Cerebellar nuclear complex (tissue), 1 donor: ENCODE results near the gene PNPLA7.
A peak's percentile ranks its signal among the peaks of the same experiment; 100 is the strongest.

ENCODE experiments used
- DNase-seq, 2 experiments: peaks; one replicate each; lab custom pipeline; 2025; lab: John Stamatoyannopoulos, UW

PNPLA7 gene

DNA sequence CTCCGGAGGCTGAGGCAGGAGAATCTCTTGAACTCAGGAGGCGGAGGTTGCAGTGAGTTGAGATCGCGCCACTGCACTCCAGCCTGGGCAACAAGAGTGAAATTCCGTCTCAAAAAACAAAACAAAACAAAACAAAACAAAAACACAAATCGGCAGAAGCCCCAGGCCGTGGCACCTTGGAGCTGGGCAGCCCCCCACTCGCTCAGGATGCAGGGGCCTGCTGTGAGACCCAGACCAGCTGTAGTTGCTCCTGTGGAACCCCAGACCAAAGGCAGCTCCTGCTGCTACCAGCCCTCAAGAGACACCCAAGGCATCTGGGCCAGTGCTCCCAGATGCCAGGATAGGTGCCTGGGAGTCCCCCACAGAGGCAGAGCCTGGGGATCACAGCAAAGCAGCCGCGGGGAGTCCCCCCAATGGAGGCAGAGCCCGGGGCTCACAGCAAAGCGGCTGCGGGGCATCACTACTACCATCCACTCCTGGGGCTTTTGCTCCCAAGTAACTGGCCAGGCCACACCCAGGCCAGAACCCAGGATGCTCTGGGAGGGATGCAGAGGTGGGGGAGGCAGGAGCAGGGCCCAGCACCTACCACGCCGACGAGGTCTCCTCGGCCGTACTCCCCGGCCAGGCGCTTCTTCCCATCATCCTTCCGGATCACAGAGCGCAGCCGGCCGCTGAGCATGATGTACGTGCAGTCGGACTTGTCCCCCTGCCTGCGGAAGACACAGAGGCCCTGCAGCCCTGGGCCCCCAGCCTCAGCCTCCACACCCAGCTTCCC, 53.4 kb downstream of the PNPLA7 start:
- DNase-seq: no peak

DNA sequence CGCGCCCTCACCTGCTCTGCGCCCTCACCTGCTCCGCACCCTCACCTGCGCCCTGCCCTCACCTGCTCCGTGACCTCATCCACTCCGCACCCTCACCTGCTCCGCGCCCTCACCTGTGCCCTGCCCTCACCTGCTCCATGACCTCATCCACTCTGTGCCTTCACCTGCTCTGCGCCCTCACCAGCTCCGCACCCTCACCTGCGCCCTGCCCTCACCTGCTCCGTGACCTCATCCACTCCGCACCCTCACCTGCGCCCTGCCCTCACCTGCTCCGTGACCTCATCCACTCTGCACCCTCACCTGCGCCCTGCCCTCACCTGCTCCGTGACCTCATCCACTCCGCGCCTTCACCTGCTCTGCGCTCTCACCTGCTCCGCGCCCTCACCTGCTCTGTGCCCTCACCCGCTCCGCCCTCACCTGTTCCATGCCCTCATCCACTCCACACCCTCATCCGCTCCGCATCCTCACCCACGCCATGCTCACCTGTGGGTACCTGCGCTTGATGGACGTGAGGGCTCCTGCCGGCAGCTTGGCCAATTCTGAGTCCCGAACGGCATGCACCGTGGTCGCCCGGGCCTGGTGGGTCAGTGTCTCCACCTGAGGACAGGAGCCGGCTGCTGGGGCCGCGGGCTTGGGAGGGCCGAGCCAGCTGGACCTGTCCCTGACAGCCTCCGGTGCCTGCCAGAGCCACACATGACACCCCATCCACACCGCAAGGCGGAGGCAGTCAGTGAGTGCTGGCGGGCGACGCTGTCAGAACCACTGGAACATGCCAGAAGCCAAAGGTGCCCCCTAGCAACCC, 55.5 kb downstream of the PNPLA7 start:
- DNase-seq: no peak

DNA sequence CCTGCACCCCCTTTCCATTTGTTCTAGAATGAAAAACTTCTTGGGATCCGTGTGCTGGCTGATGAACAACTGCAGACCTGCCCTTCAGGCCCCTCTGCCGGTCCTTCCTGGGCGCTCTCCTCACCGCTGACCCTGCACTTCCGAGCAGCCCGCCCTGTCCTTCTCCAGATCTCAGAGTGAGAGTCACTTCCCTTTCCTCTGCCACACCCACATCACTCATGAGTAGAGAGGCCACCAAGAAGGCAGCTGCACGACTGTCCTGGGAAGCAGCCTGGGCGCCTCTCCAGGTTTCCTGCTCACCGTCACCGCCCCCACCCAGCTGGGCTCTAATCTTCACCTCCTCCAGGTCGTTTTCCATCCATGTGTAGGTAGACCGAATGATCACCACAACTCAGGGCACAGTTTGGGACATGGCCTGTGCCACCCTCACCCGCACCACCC, 56.1 kb downstream of the PNPLA7 start:
- DNase-seq: no peak

DNA sequence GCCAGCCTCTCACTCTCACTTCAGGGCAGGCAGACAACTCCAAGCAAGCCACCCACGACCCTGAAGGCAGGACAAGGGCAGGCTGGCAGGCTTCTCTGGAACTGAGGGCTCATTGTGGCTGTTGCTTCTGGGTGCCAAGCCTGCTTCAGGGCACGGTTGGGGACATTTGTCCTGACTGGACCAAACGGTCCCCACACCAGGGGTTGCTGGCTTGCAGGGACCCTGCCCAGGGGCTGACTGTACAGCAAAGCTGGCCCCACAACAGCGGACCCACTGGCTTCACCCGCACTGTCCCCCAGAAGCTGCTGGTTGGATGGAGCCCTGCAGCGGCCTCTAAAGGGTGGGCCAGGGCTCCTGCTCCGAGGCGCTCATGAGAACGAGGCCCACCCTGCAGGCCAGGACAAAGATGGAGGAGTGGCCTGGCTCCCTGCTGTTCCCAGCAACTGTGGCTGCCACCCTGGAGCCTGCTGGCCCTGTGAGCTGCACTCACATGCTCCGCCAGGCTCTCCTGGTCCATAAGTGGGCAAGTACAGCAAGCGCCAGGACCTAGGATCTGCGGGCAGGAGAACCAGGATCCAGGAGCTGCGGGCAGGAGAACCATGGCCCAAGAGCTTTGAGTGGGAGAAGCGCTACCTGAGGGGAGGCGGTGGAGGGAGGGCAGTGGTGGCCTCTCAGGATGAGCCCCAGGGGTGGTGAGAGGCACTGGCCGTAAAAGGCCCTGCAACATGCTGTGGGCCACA, 56.7 kb downstream of the PNPLA7 start:
- no peak for DNase-seq

DNA sequence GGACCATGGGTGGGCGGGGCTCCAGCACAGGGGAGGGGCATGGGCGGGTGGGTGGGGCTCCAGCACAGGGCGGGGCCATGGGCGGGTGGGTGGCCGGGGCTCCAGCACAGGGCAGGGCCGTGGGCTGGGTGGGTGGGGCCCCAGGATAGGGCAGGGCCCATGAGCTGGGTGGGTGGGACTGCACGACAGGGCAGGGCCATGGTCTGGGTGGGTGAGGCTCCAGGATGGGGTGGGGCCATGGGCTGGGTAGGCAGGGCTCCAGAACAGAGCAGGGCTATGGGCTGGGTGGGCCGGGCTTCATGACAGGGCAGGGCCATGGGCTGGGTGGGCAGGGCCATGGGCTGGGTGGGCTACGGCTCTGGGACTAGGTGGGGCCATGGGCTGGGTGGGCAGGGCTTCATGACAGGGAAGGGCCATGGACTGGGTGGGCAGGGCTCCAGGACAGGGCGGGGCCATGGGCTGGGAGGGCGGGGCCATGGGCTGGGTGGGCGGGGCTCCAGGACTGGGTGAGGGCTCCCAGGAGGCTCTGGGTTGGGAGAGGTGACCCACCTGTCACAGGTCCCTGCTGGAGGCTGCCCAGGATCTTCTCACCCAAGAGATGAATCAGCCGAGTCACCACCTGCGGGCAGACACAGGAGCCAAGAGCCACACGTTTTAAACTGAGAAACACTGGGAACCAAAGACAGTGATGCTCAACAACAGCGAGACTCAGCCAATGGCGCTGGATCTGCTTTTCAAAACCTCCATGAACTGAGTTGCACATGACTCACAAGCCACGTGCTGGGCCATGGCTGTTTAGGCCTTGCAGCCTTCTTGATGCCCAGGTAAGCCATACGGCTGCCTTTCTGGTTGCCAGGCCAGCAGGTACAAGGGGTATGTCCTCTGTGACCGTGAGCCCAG, 57.5 kb downstream of the PNPLA7 start:
- DNase-seq: no peak

DNA sequence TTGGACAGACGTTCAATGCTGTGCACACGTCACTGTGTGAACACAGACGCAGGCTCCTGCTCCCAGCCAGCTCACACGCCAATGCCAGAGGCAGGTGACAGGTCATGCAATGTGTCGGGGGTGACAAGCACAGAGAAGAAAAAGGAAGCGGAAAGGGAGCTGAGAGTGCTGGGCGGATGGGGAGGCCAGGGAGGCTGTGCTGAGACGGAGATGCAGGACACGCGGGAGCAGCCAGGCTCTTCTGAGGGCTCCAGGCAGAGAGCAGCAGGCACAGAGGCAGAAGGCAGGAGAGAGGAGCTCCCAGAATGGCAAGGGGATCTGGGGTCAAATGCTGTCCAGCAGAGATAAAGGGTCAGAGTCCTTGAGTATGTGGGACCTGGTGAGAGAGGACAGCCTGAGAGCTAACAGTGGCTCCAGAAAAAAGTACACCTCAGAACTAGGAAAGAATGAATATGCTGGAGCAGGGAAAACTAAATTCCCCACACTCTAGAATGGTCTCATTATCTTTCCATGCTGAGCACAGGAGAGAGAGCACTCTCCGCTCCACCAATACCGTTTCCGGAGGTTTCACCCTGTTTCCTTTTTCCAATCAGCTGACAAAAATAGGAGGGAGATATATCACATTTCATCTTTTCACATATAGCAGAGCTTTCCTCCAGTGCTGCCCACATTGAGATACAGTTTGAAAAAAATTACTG, 58.3 kb downstream of the PNPLA7 start:
- no peak for DNase-seq

DNA sequence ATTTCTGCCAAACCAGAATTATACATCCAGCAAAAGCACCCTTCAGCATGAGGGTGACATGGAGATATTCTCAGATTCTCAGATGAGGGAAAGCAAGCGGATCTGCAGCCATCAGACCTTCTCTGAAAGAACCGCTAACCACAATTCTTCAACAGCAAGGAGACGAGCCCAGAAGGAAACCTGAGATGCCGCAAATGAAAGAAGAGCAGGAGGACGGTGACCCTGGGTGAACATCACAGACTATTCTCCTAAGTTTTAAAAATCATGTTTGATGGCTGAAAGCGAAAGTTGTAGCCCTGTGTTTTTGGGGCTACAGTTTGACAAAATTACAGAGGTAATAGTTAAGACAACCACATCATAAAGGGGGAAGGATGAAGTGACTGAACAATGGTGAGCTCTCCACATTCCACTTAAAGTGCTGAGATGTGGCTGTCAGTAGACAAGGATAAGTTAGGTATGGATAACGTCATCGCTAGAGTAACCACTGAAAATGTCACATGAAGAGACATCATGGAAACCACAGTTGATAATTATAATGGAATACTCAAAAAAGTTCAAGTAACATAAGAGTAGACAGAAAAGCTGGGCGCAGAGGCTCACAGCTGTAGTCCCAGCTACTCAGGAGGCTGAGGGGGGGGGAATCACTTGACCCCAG, 59.5 kb downstream of the PNPLA7 start:
- no peak for DNase-seq

DNA sequence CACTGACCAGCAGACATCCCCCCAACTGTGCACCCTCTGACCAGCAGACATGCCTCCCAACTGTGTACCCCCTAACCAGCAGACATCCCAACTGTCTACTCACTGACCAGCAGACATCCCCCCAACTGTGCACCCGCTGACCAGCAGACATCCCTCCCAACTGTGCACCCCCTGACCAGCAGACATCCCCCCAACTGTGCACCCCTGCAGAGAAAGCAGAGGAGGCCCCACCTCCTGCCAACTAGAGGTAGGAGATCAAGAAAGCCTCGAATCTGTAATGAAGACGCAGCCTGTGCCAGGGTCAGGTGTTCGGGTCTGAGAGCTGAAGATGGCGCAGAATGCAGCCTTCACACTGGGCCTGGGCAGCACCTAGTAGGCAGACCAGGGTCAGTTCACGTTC, 61.3 kb downstream of the PNPLA7 start:
- no peak for DNase-seq

DNA sequence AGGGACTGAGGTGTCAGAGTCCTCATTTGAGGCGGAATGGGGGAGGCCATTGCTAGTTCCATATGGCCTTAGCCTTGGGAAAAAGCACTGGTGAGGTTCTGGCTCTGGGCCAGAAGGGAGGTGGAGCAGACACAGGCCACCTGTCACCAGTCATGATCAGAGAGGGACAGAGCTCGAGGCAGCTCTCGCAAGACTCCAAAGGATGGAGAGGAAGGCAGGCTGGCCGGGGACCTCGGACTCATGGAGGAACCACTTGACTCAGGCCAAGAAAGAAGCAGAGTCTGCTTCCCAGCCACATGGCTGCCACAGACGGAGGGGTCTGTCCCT, 61.9 kb downstream of the PNPLA7 start:
- peak; percentile 74 to 79 for DNase-seq

DNA sequence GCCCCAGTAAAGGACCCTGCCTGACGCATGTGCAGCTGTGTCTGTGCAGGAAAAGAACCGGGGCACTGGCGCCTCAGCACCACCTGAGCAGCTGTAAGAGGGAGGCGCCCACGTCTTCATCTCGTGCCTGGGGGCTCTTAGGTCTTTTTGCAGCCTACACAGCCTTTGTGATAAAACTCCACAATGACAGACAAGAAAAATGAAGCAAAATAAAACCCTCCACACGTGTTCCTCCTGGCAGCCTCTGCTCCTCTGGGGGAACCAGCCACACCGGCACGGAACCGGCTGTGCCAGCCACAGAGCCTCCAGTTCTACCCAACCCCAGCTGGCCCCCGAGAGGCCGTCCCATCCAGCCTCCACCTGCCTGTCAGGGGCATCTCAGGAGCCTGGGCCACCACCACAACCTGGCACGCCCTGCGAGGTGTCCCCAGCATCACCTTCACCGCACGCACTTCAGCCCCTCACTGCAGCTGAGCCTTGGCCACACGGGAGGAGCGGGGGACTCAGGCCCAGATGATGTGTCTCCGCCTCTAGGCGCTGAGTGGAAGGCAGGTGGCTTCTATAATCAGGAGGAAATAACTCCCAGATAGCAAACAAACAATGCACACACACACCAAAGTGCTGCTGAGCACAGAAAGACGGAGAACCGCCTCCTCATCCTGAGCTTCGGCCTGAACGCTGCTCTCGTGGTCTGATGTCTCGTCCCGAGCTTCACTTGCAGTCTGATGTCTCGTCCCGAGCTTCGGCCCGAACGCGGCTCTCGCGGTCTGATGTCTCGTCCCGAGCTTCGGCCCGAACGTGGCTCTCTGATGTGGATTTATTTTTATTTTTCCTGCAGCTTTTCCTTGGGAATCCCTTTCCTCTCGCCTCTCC, 62.5 kb downstream of the PNPLA7 start:
- no peak for DNase-seq

DNA sequence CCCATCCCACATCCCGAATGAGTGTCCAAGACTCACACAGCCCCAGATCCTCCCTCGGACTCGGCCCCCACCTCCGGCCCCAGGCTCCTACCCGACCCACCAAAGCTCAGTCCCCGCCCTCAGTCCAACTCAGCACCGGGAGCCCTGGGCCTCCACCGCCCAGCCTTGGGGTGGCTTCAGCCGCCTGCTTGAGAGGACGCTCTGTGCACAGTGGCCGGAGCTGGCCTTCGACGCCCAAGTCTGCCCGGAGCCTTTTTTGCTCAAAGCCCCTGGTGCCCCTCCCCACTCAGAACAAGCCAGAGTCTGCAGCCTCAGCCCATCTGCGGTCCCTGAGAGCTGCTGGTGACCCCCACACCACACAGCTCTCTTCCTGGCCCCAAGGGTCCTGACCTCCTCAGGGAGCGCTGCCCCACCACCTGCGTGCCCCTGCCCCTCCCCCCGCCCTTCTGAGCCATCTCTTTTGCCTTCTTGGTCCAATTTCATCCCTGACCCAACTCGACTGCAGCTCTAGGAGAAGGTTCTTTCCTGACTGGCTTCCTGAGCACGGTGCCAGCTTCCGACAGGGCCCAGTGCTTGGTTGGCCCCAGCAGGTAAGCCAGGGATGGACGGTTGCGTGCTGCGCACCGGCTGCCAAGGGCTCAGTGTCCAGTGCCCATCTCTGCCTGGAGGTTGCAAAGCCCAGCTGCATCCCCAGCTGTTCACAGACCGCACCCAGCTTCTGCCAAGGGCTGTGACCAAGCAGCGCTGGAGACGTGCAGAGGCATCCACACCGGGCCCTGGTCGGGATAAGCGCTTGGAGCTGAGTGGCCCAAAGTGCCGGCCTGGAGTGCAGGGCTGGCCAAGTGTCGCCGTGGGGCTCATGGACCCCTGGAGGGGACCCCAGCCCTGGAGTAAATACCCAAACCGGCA, 63.4 kb downstream of the PNPLA7 start:
- DNase-seq: peak in 1 of 2 experiments; percentile 14

DNA sequence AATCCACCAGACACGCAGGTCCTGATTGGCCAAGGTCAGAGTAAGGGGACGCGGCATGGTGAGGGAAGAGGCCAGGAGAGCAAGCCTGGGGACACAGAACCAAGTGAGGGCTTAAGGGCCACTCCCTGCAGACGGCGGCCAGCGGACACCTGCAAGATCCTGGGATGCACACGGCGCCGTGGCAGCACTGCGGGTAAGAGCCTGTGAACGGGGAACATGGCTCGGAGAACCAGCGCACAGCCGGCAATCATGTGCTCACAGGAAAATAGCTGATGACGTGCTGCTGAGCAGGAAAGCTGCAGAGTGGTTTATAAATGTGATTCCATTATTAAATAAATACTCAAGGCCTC, 64.1 kb downstream of the PNPLA7 start:
- DNase-seq: no peak

DNA sequence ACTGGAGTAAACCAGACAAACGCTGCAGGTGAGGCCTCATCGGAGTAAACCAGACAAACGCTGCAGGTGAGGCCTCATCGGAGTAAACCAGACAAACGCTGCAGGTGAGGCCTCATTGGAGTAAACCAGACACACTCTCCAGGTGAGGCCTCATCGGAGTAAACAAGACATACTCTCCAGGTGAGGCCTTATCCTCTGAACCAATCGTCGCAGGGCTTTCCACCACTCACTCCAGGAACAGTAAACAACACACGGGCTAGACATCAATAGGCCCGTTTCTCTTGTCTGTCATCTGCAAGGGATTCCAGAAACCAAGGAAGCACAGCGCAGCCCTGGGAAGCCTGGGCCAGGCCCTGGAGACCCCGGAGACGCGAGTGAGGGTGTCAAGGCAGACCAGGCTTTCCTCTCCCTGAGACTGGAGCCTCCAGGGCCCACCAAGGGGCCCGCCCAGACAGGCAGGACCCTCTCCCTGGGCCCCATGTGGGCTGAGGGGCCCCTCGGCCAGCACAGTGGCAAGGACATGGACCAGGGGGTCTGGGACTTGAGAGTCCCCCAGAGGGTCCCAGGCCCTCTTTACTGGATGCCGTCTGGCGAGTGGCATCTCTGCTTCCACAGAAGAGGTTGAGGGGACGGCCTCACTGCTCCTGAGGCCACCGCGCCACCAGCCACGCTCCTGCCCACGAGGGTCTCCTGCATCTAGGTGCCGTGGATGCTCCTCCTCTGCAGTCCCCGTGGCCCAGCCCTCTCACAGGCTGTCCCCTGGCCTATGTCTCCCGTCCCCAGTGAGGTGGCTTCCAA, 64.7 kb downstream of the PNPLA7 start:
- no peak for DNase-seq

DNA sequence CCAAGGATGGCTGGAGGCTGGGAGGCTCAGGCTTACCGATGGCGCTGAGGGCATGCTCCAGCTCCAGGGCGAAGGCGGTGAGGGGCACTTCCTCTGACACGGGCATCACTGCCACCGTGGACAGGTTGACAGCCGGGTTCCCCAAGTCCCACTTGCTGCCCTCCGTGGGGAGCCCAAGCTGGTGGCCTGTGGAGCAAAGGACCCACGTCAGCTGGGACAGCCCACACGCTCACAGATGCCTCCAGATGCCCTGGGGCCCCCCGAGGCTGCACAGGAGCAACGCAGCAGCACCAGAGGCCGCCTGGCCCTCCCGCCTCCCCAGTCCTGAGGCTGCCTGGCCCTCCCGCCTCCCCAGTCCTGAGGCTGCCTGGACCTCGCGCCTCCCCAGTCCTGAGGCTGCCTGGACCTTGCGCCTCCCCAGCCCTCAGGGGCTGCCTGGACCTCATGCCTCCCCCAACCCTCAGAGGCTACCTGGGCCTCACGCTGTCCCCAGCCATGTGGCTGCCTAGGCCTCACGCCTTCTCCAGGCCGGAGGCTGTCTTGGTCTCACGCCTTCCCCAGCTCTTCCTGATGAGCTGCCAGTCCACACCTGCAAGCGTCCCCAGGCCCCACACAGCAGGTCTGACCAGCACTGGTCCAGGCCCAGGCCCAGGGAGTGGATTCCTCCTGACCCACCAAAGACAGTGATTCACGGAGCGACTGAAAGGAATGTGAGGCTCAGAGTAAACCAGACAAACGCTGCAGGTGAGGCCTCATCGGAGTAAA, 65.5 kb downstream of the PNPLA7 start:
- DNase-seq: no peak

DNA sequence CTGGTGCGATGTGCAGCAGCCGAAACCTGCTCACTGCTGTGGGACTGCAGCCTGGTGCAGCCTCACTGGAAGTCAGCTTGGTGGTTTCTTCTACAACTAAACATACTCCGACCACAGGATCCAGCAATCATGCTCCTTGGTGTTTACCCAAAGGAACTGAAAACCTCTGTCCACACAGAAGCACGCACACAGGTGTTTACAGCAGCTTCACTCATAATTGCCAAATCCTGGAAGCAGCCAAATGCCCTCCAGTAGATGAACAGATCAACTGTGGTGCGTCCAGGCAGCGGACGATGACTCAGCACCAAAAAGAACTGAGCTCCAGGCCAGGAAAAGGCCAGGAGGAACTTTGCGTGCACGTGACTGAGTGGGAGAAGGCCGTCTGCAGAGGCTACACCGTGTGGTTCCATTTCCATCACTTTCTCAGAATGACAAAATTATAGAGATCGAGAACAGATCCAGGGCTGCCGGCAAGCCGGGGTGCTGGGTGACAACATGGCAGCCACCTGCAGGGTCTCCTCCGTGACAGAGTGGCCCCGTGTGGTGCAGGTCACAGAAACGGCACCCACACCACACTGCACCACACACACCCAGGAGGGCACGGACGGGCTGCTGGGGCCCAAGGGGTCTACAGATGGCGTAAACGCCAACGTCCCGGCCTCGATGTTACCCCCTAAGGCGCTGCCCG, 68.0 kb downstream of the PNPLA7 start:
- DNase-seq: no peak
